GM18907 (cell line): ENCODE measurements around the gene CCSAP.
A peak's percentile ranks its signal among the peaks of the same experiment; 100 is the strongest.
"Not testable (repeated sequence)": the region's sequence is repeated elsewhere in the genome, so short reads cannot be mapped to it uniquely, and the experiment has no call there.

Experiments used
- ATAC-seq: cut with Tn5 transposase; IDR thresholded peaks from one replicate; pipeline ENCODE4 v1.9.1; 2021; ENCODE audit warnings: mild to moderate bottlenecking, moderate library complexity; ENCODE audit not compliant: unreplicated experiment

Gene CCSAP

GRCh38 chr1:229342656-229343569 is at the start of gene CCSAP:
Gene CCSAP, minus strand, starts transcription at chr1:229343047. Its CDS starts 582 bp downstream, at chr1:229342465.
- ATAC-seq = peak; percentile 46

GRCh38 chr1:229390130-229390529 is 47.3 kb upstream of the CCSAP start:
- no peak for ATAC-seq

GRCh38 chr1:229388897-229389580 is 46.2 kb upstream of the CCSAP start:
- ATAC-seq = no peak

GRCh38 chr1:229385853-229386456 is 43.1 kb upstream of the CCSAP start:
- no peak for ATAC-seq

GRCh38 chr1:229384822-229385221 is 42.0 kb upstream of the CCSAP start:
- no peak for ATAC-seq

- ATAC-seq = no peak
These were observed 41.1 kb upstream of the CCSAP start for GRCh38 chr1:229383961-229384360.

- no peak for ATAC-seq
These were observed 40.3 kb upstream of the CCSAP start for GRCh38 chr1:229383188-229383587.

- ATAC-seq = no peak
These were observed 38.4 kb upstream of the CCSAP start for GRCh38 chr1:229381234-229381633.

- ATAC-seq = no peak
These were observed 37.8 kb upstream of the CCSAP start for GRCh38 chr1:229380536-229381160.

GRCh38 chr1:229379846-229380245 is 37.0 kb upstream of the CCSAP start:
- no peak for ATAC-seq

- no peak for ATAC-seq
These were observed 35.9 kb upstream of the CCSAP start for GRCh38 chr1:229378586-229379367.

- not testable (repeated sequence) for ATAC-seq
These were observed 35.2 kb upstream of the CCSAP start for GRCh38 chr1:229378035-229378434.

- ATAC-seq = no peak
These were observed 34.6 kb upstream of the CCSAP start for GRCh38 chr1:229377429-229377828.

- no peak for ATAC-seq
These were observed 33.7 kb upstream of the CCSAP start for GRCh38 chr1:229376521-229376920.

GRCh38 chr1:229374485-229374884 is 31.6 kb upstream of the CCSAP start:
- no peak for ATAC-seq

GRCh38 chr1:229373395-229373794 is 30.5 kb upstream of the CCSAP start:
- ATAC-seq = no peak

- ATAC-seq = no peak
These were observed 29.4 kb upstream of the CCSAP start for GRCh38 chr1:229372251-229372650.

GRCh38 chr1:229371624-229372023 is 28.8 kb upstream of the CCSAP start:
- ATAC-seq = no peak

- ATAC-seq = peak; percentile 57
These were observed 27.8 kb upstream of the CCSAP start for GRCh38 chr1:229370601-229371021.

GRCh38 chr1:229368347-229368746 is 25.5 kb upstream of the CCSAP start:
- ATAC-seq = peak; percentile 81
